ENCODE results near the gene BMPR1A. TPM values are rescaled to one million over a fixed set of nuclear protein-coding genes. Genes with fewer than 3 reads are reported as not detected.

The BMPR1A gene
- total RNA-seq, 1 donor from 2014 or later, result 74.2 TPM

- H3K4me1 Mint-ChIP-seq (ENCODE audit: low read depth), result peaks cover 8% of the 10 kb centered on the region
- TF ChIP-seq, protein P1, sequence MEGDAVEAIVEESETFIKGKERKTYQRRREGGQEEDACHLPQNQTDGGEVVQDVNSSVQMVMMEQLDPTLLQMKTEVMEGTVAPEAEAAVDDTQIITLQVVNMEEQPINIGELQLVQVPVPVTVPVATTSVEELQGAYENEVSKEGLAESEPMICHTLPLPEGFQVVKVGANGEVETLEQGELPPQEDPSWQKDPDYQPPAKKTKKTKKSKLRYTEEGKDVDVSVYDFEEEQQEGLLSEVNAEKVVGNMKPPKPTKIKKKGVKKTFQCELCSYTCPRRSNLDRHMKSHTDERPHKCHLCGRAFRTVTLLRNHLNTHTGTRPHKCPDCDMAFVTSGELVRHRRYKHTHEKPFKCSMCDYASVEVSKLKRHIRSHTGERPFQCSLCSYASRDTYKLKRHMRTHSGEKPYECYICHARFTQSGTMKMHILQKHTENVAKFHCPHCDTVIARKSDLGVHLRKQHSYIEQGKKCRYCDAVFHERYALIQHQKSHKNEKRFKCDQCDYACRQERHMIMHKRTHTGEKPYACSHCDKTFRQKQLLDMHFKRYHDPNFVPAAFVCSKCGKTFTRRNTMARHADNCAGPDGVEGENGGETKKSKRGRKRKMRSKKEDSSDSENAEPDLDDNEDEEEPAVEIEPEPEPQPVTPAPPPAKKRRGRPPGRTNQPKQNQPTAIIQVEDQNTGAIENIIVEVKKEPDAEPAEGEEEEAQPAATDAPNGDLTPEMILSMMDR (IDR thresholded peaks at IDR 0.05), result no peak
- no peaks in the 10 kb centered on the region for H3K36me3 Mint-ChIP-seq (ENCODE audit: low read depth)
- no peak for DNase-seq (ENCODE audit: low spot score)
- H3K4me3 Mint-ChIP-seq (ENCODE audit: unreplicated experiment), result no peak overlapping the region
- no peak overlapping the region for H3K27ac Mint-ChIP-seq (ENCODE audit: unreplicated experiment)
- H3K27me3 Mint-ChIP-seq (ENCODE audit: low read depth), result no peaks in the 10 kb centered on the region
- no peaks in the 10 kb centered on the region for H3K9me3 Mint-ChIP-seq (ENCODE audit: low read depth)
Observed at GRCh38 chr10:86715836-86716235, 40.6 kb upstream of the BMPR1A start.

- no peaks in the 10 kb centered on the region for H3K27me3 Mint-ChIP-seq (ENCODE audit: low read depth)
- peaks cover 2% of the 10 kb centered on the region for H3K36me3 Mint-ChIP-seq (ENCODE audit: low read depth)
- no peak overlapping the region for H3K27ac Mint-ChIP-seq (ENCODE audit: unreplicated experiment)
- TF ChIP-seq, protein P1 (IDR thresholded peaks at IDR 0.05), result no peak
- no peaks in the 10 kb centered on the region for H3K9me3 Mint-ChIP-seq (ENCODE audit: low read depth)
- DNase-seq (ENCODE audit: low spot score), result no peak
- no peak overlapping the region for H3K4me3 Mint-ChIP-seq (ENCODE audit: unreplicated experiment)
- peaks cover 6% of the 10 kb centered on the region for H3K4me1 Mint-ChIP-seq (ENCODE audit: low read depth)
Observed at GRCh38 chr10:86716466-86716865, 40.0 kb upstream of the BMPR1A start.

DNA sequence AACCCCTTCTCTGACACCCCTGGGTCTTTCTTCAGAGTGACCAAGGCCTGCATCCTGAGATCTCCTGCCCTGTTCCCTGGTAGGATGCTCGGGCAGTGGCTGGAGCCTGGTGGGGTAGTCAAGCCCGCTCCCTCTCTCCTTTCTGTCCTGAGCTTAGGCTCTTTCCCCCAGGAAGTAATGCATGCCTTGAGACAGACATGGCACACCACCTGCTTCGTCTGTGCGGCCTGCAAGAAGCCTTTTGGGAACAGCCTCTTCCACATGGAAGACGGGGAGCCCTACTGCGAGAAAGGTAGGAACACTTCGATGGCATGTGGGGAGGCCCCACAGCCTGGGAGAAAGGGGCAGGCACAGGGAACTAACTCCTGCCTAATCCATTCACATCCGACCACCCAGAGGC is 37.9 kb upstream of the BMPR1A start:
- Mint-ChIP-seq H3K4me3 (ENCODE audit: unreplicated experiment) (no peak overlapping the region), H3K27me3 (ENCODE audit: low read depth) (no peaks in the 10 kb centered on the region), H3K4me1 (ENCODE audit: low read depth) (no peaks in the 10 kb centered on the region), H3K9me3 (ENCODE audit: low read depth) (no peaks in the 10 kb centered on the region), H3K27ac (ENCODE audit: unreplicated experiment) (no peak overlapping the region), H3K36me3 (ENCODE audit: low read depth) (peaks cover 7% of the 10 kb centered on the region)
- no peak for DNase-seq (ENCODE audit: low spot score)
- TF ChIP-seq, protein P1 (IDR thresholded peaks at IDR 0.05), result no peak

DNA sequence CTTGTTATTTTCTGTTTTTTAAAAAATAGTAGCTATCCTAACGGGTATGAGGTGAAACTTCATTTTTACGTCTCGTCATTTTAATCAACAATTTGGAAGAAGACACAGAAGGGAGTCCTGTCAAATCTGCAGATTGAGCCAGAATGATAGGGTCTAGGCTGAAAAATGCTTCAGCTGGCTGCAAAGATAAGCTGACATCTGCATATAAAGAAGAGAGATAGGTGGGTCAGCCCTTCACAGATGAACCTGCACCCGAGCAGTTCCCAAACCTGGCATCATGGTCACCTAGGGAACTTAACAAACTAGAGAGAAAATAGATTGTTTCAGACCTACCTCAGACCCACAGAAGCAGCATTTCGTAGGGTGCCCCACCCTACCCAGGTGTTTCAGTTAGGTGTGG is 35.2 kb upstream of the BMPR1A start:
- no peak overlapping the region for H3K4me3 Mint-ChIP-seq (ENCODE audit: unreplicated experiment)
- no peak for DNase-seq (ENCODE audit: low spot score)
- no peaks in the 10 kb centered on the region for H3K4me1 Mint-ChIP-seq (ENCODE audit: low read depth)
- H3K27ac Mint-ChIP-seq (ENCODE audit: unreplicated experiment), result no peak overlapping the region
- H3K27me3 Mint-ChIP-seq (ENCODE audit: low read depth), result no peaks in the 10 kb centered on the region
- H3K9me3 Mint-ChIP-seq (ENCODE audit: low read depth), result no peaks in the 10 kb centered on the region
- peaks cover 10% of the 10 kb centered on the region for H3K36me3 Mint-ChIP-seq (ENCODE audit: low read depth)
- TF ChIP-seq, protein P1 (IDR thresholded peaks at IDR 0.05), result no peak

- no peaks in the 10 kb centered on the region for H3K4me1 Mint-ChIP-seq (ENCODE audit: low read depth)
- no peak overlapping the region for H3K27ac Mint-ChIP-seq (ENCODE audit: unreplicated experiment)
- peaks cover 11% of the 10 kb centered on the region for H3K36me3 Mint-ChIP-seq (ENCODE audit: low read depth)
- H3K4me3 Mint-ChIP-seq (ENCODE audit: unreplicated experiment), result no peak overlapping the region
- H3K27me3 Mint-ChIP-seq (ENCODE audit: low read depth), result no peaks in the 10 kb centered on the region
- TF ChIP-seq, protein P1 (IDR thresholded peaks at IDR 0.05), result no peak
- H3K9me3 Mint-ChIP-seq (ENCODE audit: low read depth), result no peaks in the 10 kb centered on the region
- no peak for DNase-seq (ENCODE audit: low spot score)
Observed at GRCh38 chr10:86723009-86723408, 33.4 kb upstream of the BMPR1A start.

All from chondrocyte (in vitro differentiated cells).